ENCODE data around the gene PRG3.
A peak's percentile ranks its signal among the peaks of the same experiment; 100 is the strongest.

Gene PRG3, protein sequence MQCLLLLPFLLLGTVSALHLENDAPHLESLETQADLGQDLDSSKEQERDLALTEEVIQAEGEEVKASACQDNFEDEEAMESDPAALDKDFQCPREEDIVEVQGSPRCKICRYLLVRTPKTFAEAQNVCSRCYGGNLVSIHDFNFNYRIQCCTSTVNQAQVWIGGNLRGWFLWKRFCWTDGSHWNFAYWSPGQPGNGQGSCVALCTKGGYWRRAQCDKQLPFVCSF

GRCh38 chr11:57380975-57381374, at the start of gene PRG3:
Gene PRG3 (minus strand): TSS chr11:57381150. CDS start chr11:57380708, 442 bp downstream.
- no peak for DNase-seq (ENCODE audit: low read depth)

DNA sequence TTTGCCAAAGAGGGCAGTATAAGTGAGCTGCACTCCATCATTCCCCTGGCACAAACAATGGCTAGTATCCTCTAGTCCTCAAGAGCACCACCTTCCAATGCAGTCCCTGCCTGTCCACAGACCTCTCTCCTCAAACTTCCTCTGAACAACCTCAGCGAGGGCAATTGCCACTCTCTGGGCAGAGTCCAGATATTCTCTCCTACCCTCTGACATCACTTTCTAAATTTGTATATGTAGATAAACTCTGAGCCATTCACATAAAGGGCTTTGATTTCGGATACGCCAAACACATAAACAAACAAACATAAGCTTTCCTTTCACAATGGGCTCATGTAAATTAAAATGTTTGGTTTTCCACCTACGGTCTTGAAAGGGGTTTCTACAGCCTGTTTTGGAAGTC, 49.0 kb upstream of the PRG3 start:
- DNase-seq (ENCODE audit: low read depth): no peak

- DNase-seq (ENCODE audit: low read depth): no peak
These were observed 47.7 kb upstream of the PRG3 start for GRCh38 chr11:57428643-57429042.

- DNase-seq (ENCODE audit: low read depth): no peak
These were observed 46.8 kb upstream of the PRG3 start for GRCh38 chr11:57427727-57428082.

GRCh38 chr11:57426929-57427726, 46.2 kb upstream of the PRG3 start, which contains the start of gene SLC43A3:
Gene SLC43A3 (minus strand): TSS chr11:57427121. CDS start chr11:57426172, 949 bp downstream.
- DNase-seq (ENCODE audit: low read depth): peak; percentile 66

- no peak for DNase-seq (ENCODE audit: low read depth)
These were observed 45.5 kb upstream of the PRG3 start for GRCh38 chr11:57426439-57426928.

GRCh38 chr11:57425565-57426438, 44.9 kb upstream of the PRG3 start:
- DNase-seq (ENCODE audit: low read depth): no peak

DNA sequence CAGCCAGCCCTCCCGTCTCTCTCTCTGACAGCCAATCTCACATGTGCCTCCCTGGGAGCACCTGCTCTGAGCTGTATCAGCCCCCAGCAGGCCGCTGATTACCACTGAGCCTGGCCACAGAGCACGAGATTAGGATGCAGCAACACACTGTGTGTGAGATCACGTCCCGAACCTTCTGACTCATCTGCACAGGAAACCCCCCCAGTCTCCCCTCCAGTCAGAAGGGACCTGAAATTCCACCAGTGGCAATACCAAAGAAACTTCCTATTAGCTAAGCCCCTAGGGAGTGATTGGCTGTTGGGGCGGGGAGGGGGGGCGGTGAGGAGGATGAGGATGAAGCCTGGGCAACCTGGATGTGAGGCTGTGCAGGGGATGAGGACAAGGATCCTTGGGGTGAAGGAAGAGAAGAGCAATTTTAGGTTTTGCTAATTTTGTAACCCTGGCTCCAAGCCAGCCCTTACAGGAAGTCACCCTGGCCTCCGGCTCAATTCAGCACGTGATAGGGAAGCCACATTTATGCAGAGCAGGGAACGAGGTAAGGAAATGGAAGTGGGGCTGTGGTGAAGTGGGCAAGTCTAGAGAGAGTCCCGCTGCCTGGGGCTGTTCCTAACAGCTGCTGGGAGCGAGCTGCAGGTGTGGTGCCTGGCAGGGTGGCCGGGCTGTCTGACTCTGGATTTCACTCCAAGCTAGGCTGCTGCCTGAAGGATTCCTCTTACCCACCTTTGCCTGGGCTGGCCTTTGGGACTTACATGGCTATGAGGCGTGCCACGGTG, 44.0 kb upstream of the PRG3 start:
- DNase-seq (ENCODE audit: low read depth): peak; percentile 76

- DNase-seq (ENCODE audit: low read depth): no peak
These were observed 43.3 kb upstream of the PRG3 start for GRCh38 chr11:57424137-57424791.

DNA sequence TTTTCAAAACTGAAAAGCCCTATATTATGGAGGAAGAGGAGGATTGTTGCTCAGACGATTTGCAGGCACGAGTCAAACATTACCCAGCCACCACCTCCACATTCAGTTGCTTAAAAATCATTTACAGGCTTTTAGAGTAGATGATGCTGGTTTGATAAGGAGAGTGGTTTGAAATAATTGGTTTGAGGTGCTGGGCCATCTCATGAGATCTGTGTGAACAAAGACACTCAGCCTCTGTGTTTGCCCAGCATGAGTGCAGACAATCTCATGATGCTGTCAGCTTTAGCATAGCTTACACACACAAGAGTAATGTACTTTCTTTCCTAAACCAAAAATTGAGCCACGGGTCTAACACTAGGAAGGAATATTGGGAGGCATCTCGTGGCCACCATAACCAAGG, 41.7 kb upstream of the PRG3 start:
- DNase-seq (ENCODE audit: low read depth): no peak

DNA sequence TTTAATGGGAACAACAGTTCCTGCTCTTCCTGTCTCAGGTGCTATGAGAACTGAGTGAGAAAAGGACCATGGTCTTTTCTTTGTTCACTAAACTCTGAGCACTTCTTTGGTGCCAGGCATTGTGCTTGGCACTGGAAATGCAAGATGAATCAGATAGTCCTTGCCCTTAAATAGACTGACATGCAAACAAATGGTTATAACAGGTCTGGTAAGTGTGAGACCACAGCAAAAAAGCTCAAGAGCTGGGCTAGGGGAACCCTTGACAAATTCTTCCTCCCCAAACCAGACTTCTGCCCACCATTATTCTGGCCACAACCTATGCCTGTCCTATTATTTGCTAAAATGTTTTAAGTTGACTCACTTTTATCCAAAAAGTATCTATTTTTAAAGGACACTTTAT, 40.9 kb upstream of the PRG3 start:
- no peak for DNase-seq (ENCODE audit: low read depth)

DNA sequence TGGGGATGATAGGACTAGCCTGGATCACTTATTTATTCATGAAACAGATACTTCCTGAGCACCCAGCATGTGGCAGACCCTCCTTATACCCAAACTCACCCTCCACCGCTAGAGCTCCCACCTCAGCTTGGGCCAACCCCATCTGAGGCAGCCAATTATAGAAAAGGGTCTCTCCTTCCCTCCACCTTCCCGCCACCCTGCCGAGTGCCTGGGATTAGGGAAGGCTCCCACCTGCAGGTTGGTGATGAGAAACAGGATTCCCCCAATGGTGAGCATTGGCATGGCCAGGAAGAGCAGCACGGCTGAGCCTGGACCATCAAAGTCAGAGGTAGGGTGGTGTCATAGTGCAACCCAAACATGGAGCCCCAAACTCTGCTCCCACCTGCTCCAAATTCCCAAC, 40.1 kb upstream of the PRG3 start:
- DNase-seq (ENCODE audit: low read depth): no peak

DNA sequence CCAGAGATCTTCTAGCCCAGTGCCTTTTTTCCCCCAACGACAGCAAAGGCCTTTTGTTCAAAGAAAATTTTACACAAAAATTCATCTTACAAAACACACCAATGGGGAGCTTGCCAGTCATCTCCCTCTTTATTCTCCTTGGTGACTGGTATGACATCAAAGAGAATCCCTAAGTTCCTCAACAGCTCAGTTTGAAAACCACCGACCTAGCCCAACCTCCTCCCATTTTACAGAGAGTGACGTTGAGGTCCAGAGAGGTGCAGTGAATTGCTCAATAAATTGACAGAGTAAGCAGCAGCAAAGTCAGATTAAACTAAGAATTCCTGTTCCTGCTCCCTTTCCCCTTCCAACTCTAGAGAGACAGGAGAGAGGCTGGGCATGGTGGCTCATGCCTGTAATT, 38.2 kb upstream of the PRG3 start:
- DNase-seq (ENCODE audit: low read depth): no peak

GRCh38 chr11:57418131-57418530, 37.2 kb upstream of the PRG3 start:
- DNase-seq (ENCODE audit: low read depth): no peak

DNA sequence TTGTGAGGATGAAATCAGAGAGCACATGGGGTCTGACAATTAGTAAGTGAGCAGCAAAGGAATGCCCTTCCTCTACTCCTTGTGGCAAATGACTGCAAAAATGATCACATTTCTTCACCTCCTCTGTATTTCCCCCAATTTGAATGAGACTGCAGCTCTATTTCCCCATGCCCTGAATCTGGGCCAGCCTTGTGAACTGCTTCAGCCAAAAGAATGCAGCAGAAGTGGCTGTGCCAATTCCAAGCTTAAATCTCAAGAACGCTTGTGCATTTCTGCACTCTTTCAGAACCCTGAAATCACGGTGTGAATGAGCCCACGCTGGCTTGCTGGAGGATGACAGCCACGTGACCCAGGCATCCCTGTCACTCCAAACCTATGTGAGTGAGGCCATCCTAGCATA, 36.1 kb upstream of the PRG3 start:
- no peak for DNase-seq (ENCODE audit: low read depth)

GRCh38 chr11:57416436-57416835, 35.5 kb upstream of the PRG3 start:
- no peak for DNase-seq (ENCODE audit: low read depth)

DNA sequence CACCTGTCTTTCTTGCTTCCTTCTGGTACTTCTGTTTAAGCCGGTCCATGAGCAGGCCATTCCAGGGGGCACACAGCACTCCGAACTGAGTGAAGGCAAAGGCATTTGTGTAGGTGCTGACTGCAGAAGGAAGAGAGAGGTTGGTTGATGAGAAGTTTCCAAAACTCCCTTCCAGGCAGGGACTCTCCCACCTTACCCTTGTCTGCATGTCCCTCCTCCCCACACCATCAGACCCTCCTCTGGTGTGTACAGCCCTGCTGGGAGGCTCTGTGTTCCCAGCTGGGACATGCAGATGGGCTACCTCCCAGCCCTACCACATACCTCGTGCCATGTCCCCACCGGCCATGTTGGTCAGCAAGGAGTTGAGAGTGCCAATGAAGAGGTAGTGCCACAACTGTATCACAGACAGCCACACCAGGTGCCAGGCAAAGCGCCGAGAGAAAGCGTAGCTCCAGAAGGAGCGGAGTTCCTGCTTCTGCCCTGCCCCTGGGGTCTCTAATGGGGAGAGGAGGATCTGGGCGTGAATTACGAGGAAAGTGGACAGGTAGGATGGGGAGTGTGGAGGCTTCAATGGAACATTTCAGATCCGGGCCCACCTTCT, 33.8 kb upstream of the PRG3 start:
- no peak for DNase-seq (ENCODE audit: low read depth)

DNA sequence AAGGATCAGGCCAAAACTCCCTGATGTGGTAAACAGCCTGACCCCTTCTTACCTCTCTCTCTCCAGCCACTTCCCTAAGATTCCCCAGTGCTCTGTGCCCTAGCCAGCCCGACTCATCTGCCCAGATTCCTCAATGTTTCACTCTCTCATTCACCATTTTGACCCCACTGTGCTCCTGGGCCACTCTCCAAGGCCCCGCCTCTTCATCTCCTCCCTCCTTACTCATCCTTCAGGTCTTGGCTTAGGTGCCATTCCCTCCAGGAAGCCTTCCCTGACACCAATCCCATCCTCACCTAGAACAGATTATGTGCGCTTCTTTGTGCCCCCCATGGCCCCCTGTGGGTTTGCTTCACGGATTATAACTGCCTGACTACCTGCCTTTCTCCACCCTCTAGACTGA, 32.7 kb upstream of the PRG3 start:
- no peak for DNase-seq (ENCODE audit: low read depth)

- DNase-seq (ENCODE audit: low read depth): no peak
These were observed 29.3 kb upstream of the PRG3 start for GRCh38 chr11:57410287-57410686.

GRCh38 chr11:57409321-57410100, 28.6 kb upstream of the PRG3 start:
- DNase-seq (ENCODE audit: low read depth): no peak

Data from stimulated activated CD8-positive, alpha-beta memory T cell treated with anti-CD3 and anti-CD28 coated beads, Interleukin-12 subunit alpha, Interleukin-12 subunit beta, amount 100 ng/mL, for 4 hours (primary cell).